Keratinocyte (primary cell): ENCODE results near the gene CPT1B. TPM values are rescaled to one million over a fixed set of nuclear protein-coding genes. Genes with fewer than 3 reads are reported as not detected.

Experiments
- DNase-seq: peaks from one replicate; pipeline ENCODE4 v3.0.0-alpha.2; 2011; ENCODE audit warnings: low read depth, missing footprints, low spot score
- FAIRE-seq: peaks from 2 replicates; lab custom pipeline; 2011; peaks lifted over from hg19 to GRCh38; lab: Jason Lieb, UNC
- H2AFZ ChIP-seq: 2 replicates; pipeline ENCODE4 v1.6.0; 2012; ENCODE audit warnings: low read length, control low read depth, inconsistent platforms; ENCODE audit not compliant: control insufficient read depth
- H3K27ac ChIP-seq: 2 replicates; pipeline ENCODE4 v1.5.1; 2011; ENCODE audit warnings: low read length; ENCODE audit not compliant: control insufficient read depth, insufficient read depth
- H3K27me3 ChIP-seq: 3 replicates; pipeline ENCODE4 v1.6.0; 2011; ENCODE audit warnings: low read length; ENCODE audit not compliant: control insufficient read depth, insufficient read depth; ENCODE audit errors: extremely low read depth
- H3K36me3 ChIP-seq, 2 experiments: 2 replicates in 1 of 2; 3 replicates in 1 of 2; pipeline ENCODE4 v1.5.1; 2011; ENCODE audit warnings: low read length in 2 of 2, mild to moderate bottlenecking in 1 of 2; ENCODE audit not compliant: control insufficient read depth in 2 of 2, insufficient read depth in 2 of 2; ENCODE audit errors: extremely low read depth in 1 of 2
- H3K4me1 ChIP-seq: 3 replicates; pipeline ENCODE4 v1.5.1; 2011; ENCODE audit warnings: low read length; ENCODE audit not compliant: control insufficient read depth, insufficient read depth; ENCODE audit errors: extremely low read depth
- H3K4me2 ChIP-seq: 3 replicates; pipeline ENCODE4 v1.6.0; 2011; ENCODE audit warnings: low read depth, low read length; ENCODE audit not compliant: control insufficient read depth, insufficient read depth; ENCODE audit errors: extremely low read depth
- H3K4me3 ChIP-seq, 3 experiments: fragments of 200-600 bp in 1 of 3; sonication (generic) in 1 of 3; 2 replicates in 2 of 3; 3 replicates in 1 of 3; pipeline ENCODE4 v1.5.1; 2011 to 2016; ENCODE audit warnings: low read length in 3 of 3, mild to moderate bottlenecking in 3 of 3, control low read depth in 2 of 3, inconsistent platforms in 1 of 3, low read depth in 1 of 3, mixed read lengths in 1 of 3, mixed run types in 1 of 3, moderate library complexity in 1 of 3; ENCODE audit not compliant: control insufficient read depth in 2 of 3, insufficient read depth in 2 of 3; ENCODE audit errors: extremely low read depth in 1 of 3
- H3K79me2 ChIP-seq: 2 replicates; pipeline ENCODE4 v1.6.0; 2012; ENCODE audit warnings: low read length; ENCODE audit not compliant: control insufficient read depth, insufficient read depth
- H3K9ac ChIP-seq: 3 replicates; pipeline ENCODE4 v1.6.0; 2011; ENCODE audit warnings: low read length; ENCODE audit not compliant: control insufficient read depth, insufficient read depth; ENCODE audit errors: extremely low read depth
- H3K9me1 ChIP-seq: 3 replicates; pipeline ENCODE4 v1.6.0; 2011; ENCODE audit warnings: low read length; ENCODE audit not compliant: control insufficient read depth, insufficient read depth; ENCODE audit errors: extremely low read depth
- H3K9me3 ChIP-seq: 2 replicates; pipeline ENCODE4 v1.5.1; 2012; ENCODE audit warnings: low read depth, low read length; ENCODE audit not compliant: control insufficient read depth
- H4K20me1 ChIP-seq: 3 replicates; pipeline ENCODE4 v1.6.0; 2011; ENCODE audit warnings: low read length; ENCODE audit not compliant: control insufficient read depth, insufficient read depth; ENCODE audit errors: extremely low read depth
- EZH2 ChIP-seq: IDR thresholded peaks from one replicate; pipeline ENCODE4 v1.6.1; 2012; ENCODE audit warnings: inconsistent platforms, mild to moderate bottlenecking, low read length, moderate library complexity
- dilution Hi-C: fragments of 300-500 bp; cut with MboI; formaldehyde crosslinking; loops from one replicate; pipeline ENCODE4 v1.7.0; 2020; ENCODE audit warnings: low sequenced_read_pairs; ENCODE audit not compliant: extremely low pct_ligation_motif_present
- polyA plus RNA-seq, 5 experiments: library from polyadenylated mRNA; depleted of rRNA in 3 of 5; stranded (reverse) in 3 of 5; stranded (forward) in 1 of 5; unstranded in 1 of 5; fragments of >200 nt; gene quantifications; 1 replicate in 1 of 5; 2 replicates in 3 of 5; 3 replicates in 1 of 5; pipeline versions ENCODE4 v1.2.1 to v1.2.3, GENCODE V29; 2011 to 2012; ENCODE audit warnings: missing spikeins in 2 of 5, low read depth in 1 of 5, low replicate concordance in 1 of 5
- TF ChIP-seq, protein P1 (sequence below), 3 experiments: IDR thresholded peaks in 1 of 3; conservative IDR thresholded peaks in 1 of 3; optimal IDR thresholded peaks in 1 of 3; 2 replicates in 2 of 3; 3 replicates in 1 of 3; pipeline versions ENCODE3 to v1.5.1; 2011; ENCODE audit warnings: low read length in 3 of 3, mild to moderate bottlenecking in 3 of 3, moderate library complexity in 2 of 3, control low read depth in 1 of 3, inconsistent platforms in 1 of 3; ENCODE audit not compliant: insufficient read depth in 2 of 3; ENCODE audit errors: extremely low read depth in 1 of 3

The CPT1B gene
- polyA plus RNA-seq, 1 donor (not counting 4 experiments of a cell fraction or from before 2014, with no cell fraction given) = 11.0 TPM

GRCh38 chr22:50581031-50581949, 3.1 kb upstream of the CPT1B start:
- H3K4me2 ChIP-seq = peak overlapping the region; percentile 80
- H3K9me1 ChIP-seq = no peaks in the 10 kb centered on the region
- H2AFZ ChIP-seq = no peak overlapping the region
- dilution Hi-C loops = no loop called here
- peaks cover 12% of the 10 kb centered on the region for H3K4me1 ChIP-seq
- H3K79me2 ChIP-seq = peaks cover 15% of the 10 kb centered on the region
- peaks cover 2 to 11% of the 10 kb centered on the region in 2 experiments for H3K36me3 ChIP-seq
- TF ChIP-seq, protein P1, sequence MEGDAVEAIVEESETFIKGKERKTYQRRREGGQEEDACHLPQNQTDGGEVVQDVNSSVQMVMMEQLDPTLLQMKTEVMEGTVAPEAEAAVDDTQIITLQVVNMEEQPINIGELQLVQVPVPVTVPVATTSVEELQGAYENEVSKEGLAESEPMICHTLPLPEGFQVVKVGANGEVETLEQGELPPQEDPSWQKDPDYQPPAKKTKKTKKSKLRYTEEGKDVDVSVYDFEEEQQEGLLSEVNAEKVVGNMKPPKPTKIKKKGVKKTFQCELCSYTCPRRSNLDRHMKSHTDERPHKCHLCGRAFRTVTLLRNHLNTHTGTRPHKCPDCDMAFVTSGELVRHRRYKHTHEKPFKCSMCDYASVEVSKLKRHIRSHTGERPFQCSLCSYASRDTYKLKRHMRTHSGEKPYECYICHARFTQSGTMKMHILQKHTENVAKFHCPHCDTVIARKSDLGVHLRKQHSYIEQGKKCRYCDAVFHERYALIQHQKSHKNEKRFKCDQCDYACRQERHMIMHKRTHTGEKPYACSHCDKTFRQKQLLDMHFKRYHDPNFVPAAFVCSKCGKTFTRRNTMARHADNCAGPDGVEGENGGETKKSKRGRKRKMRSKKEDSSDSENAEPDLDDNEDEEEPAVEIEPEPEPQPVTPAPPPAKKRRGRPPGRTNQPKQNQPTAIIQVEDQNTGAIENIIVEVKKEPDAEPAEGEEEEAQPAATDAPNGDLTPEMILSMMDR (optimal IDR thresholded peaks at IDR 0.05 in 1 of 3, IDR thresholded peaks at IDR 0.05 in 1 of 3, conservative IDR thresholded peaks at IDR 0.05 in 1 of 3; ENCODE audit: extremely low read depth in 1 of 3, insufficient read depth in 2 of 3, low read length in 3 of 3) = no peak
- FAIRE-seq (no peak), DNase-seq (no peak)
- no peaks in the 10 kb centered on the region for H4K20me1 ChIP-seq
- peak overlapping the region; percentile 79 to 86 (median 79) for H3K4me3 ChIP-seq
- H3K9me3 ChIP-seq = no peaks in the 10 kb centered on the region
- H3K27ac ChIP-seq = peak overlapping the region; percentile 84
- H3K27me3 ChIP-seq = no peaks in the 10 kb centered on the region
- peak overlapping the region; percentile 95 for H3K9ac ChIP-seq

- H3K79me2 ChIP-seq = peaks cover 15% of the 10 kb centered on the region
- no peak overlapping the region for H2AFZ ChIP-seq
- H3K27me3 ChIP-seq = no peaks in the 10 kb centered on the region
- H3K4me3 ChIP-seq = no peak overlapping the region
- H4K20me1 ChIP-seq = no peaks in the 10 kb centered on the region
- H3K4me1 ChIP-seq = peaks cover 12% of the 10 kb centered on the region
- no peak overlapping the region for H3K27ac ChIP-seq
- no peak overlapping the region for H3K9ac ChIP-seq
- no peaks in the 10 kb centered on the region for H3K9me3 ChIP-seq
- TF ChIP-seq, protein P1 (optimal IDR thresholded peaks at IDR 0.05 in 1 of 3, IDR thresholded peaks at IDR 0.05 in 1 of 3, conservative IDR thresholded peaks at IDR 0.05 in 1 of 3; ENCODE audit: extremely low read depth in 1 of 3, insufficient read depth in 2 of 3, low read length in 3 of 3) = no peak
- TF ChIP-seq EZH2 = no peak
- FAIRE-seq (no peak), DNase-seq (no peak)
- dilution Hi-C loops = no loop called here
- H3K4me2 ChIP-seq = no peak overlapping the region
- no peaks in the 10 kb centered on the region for H3K9me1 ChIP-seq
- peaks cover 5 to 11% of the 10 kb centered on the region in 2 experiments for H3K36me3 ChIP-seq
Measured at GRCh38 chr22:50579752-50580151, 1.5 kb upstream of the CPT1B start.
